Progenitor cell of endocrine pancreas (in vitro differentiated cells): ENCODE data around the gene SVBP. TPM values are rescaled to one million over a fixed set of nuclear protein-coding genes. Genes with fewer than 3 reads are reported as not detected.
"Not testable (repeated sequence)": the region's sequence is repeated elsewhere in the genome, so short reads cannot be mapped to it uniquely, and the experiment has no call there.

ENCODE experiments used
- DNase-seq: peaks from one replicate; pipeline ENCODE4 v3.0.0; 2021; ENCODE audit warnings: low spot score; ENCODE audit not compliant: unreplicated experiment
- H3K27ac Mint-ChIP-seq: 2 replicates; pipeline ENCODE4 v1.8.0; 2021; ENCODE audit warnings: mild to moderate bottlenecking, moderate library complexity, mixed read lengths
- H3K27me3 Mint-ChIP-seq: 2 replicates; pipeline ENCODE4 v1.8.0; 2021; ENCODE audit warnings: mixed read lengths
- H3K36me3 Mint-ChIP-seq: 2 replicates; pipeline ENCODE4 v1.8.0; 2022; ENCODE audit warnings: mixed read lengths; ENCODE audit not compliant: insufficient read depth
- H3K4me1 Mint-ChIP-seq: 2 replicates; pipeline ENCODE4 v1.8.0; 2021; ENCODE audit warnings: low read depth, mixed read lengths
- H3K4me3 Mint-ChIP-seq: 2 replicates; pipeline ENCODE4 v1.8.0; 2021; ENCODE audit warnings: low read depth, mild to moderate bottlenecking, moderate library complexity, mixed read lengths
- H3K9me3 Mint-ChIP-seq: 2 replicates; pipeline ENCODE4 v1.8.0; 2021; ENCODE audit warnings: low read depth, mixed read lengths
- CTCF ChIP-seq: fragments of 200-600 bp; sonication (generic); IDR thresholded peaks from one replicate; pipeline ENCODE4 v1.5.0; 2021; ENCODE audit warnings: antibody characterized with exemption, mild to moderate bottlenecking; ENCODE audit not compliant: unreplicated experiment
- total RNA-seq: library from RNA; stranded (reverse); gene quantifications from 2 replicates; pipeline ENCODE4 v1.2.1, GENCODE V29; 2021

The SVBP gene
- total RNA-seq, 1 donor from 2014 or later = 65.8 TPM

DNA sequence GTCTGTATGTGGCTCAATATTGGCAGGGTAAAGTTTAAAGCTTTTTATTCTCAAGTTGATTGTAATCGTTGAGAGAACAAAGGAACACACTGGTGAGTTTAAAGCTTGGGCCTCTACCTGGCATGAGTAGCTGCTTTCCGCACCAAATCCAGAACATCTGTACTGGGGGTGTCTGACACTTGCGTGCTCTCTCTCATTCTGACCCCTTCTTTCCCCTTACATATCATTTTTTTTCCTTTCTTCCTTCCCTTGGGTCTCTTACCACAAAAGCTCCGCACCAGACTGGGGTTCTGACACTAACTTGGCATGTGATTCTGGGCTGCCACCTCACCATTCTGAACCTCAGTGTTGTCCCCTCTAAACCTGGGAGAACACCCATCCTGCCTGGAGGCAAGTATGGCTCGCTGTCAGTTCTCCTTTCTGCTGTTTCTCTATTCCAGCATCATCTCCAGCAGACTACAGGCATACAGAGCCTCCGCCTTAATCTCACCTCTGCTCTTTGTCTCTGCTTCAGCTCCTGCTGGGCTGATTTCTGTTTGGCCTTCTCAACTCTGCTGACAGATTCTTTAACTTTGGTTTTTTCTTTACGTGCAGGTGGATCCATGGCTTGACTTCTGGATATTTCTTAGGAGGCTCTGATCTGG, 1.1 kb downstream of the SVBP start:
- H3K4me3 Mint-ChIP-seq = peak overlapping the region; percentile 84
- H3K27ac Mint-ChIP-seq = peak overlapping the region; percentile 97
- DNase-seq = no peak
- H3K36me3 Mint-ChIP-seq = peaks cover 16% of the 10 kb centered on the region
- TF ChIP-seq CTCF = no peak
- H3K4me1 Mint-ChIP-seq = peaks cover 9% of the 10 kb centered on the region
- H3K27me3 Mint-ChIP-seq = no peaks in the 10 kb centered on the region
- no peaks in the 10 kb centered on the region for H3K9me3 Mint-ChIP-seq

GRCh38 chr1:42814815-42815214, 2.4 kb downstream of the SVBP start:
- Mint-ChIP-seq H3K4me3 (peak overlapping the region; percentile 42), H3K36me3 (peaks cover 18% of the 10 kb centered on the region)
- DNase-seq, H3K4me1 Mint-ChIP-seq, H3K27me3 Mint-ChIP-seq, H3K27ac Mint-ChIP-seq, H3K9me3 Mint-ChIP-seq: not testable (repeated sequence)

DNA sequence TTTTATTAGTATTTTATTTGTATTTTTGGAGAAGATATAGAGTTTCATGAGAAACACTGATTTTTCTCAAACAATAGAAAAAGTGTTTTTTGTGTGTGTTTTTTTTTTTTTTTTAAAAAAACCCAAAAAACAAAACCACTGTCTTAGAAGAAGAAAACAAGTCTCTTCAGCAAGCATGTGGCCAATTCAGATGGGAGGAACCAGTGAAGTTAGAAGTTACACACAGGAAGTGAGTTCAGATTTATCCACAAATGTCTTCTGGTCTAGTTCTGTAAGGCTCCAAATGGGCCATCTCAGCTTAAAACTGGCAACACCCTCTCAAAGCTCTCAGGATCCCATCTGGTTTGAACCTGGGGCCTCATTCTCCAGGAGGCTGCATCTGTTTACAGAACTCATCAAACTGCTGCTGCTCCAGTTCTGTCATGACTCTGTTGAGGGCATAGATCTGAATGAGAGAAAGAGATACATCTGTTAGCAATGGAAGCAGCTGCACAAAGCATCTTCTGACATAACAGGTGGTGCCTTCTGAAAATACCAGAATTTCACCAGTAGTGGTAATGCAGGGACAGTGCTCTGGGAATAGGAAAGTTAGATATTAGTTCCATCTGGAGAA, 10.0 kb downstream of the SVBP start:
- Mint-ChIP-seq H3K27me3 (no peaks in the 10 kb centered on the region), H3K36me3 (peaks cover 33% of the 10 kb centered on the region), H3K9me3 (peaks cover 6% of the 10 kb centered on the region), H3K4me3 (no peak overlapping the region), H3K4me1 (no peaks in the 10 kb centered on the region), H3K27ac (no peak overlapping the region)
- DNase-seq = no peak
- TF ChIP-seq CTCF = no peak

DNA sequence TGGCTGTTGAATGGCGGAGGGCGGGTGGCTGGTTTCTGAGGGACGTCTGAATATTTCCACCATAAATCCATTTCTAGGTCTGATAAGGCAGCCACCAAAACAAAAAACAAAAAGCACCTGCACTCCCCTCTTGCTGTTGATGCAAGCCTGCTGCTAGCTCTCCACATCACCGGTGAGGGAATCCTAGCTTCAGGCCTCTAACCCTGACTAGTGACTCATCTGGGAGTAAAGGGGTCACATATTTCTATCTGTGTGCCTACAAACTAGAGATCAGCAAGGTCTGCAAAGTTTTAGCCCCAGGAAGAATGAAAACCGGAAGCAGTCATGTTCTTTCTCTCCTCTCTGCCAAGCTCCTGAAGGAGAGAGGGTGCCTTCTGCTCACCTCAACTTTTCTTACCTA, 10.6 kb downstream of the SVBP start:
- Mint-ChIP-seq H3K27ac (no peak overlapping the region), H3K27me3 (no peaks in the 10 kb centered on the region), H3K36me3 (peaks cover 32% of the 10 kb centered on the region), H3K4me1 (no peaks in the 10 kb centered on the region), H3K4me3 (no peak overlapping the region), H3K9me3 (peaks cover 6% of the 10 kb centered on the region)
- no peak for TF ChIP-seq CTCF
- DNase-seq = no peak

- no peak overlapping the region for H3K4me3 Mint-ChIP-seq
- no peaks in the 10 kb centered on the region for H3K4me1 Mint-ChIP-seq
- H3K27me3 Mint-ChIP-seq = no peaks in the 10 kb centered on the region
- H3K27ac Mint-ChIP-seq = no peak overlapping the region
- no peak for TF ChIP-seq CTCF
- peaks cover 29% of the 10 kb centered on the region for H3K36me3 Mint-ChIP-seq
- peaks cover 6% of the 10 kb centered on the region for H3K9me3 Mint-ChIP-seq
- no peak for DNase-seq
Observed at GRCh38 chr1:42806171-42806570, 11.0 kb downstream of the SVBP start.

DNA sequence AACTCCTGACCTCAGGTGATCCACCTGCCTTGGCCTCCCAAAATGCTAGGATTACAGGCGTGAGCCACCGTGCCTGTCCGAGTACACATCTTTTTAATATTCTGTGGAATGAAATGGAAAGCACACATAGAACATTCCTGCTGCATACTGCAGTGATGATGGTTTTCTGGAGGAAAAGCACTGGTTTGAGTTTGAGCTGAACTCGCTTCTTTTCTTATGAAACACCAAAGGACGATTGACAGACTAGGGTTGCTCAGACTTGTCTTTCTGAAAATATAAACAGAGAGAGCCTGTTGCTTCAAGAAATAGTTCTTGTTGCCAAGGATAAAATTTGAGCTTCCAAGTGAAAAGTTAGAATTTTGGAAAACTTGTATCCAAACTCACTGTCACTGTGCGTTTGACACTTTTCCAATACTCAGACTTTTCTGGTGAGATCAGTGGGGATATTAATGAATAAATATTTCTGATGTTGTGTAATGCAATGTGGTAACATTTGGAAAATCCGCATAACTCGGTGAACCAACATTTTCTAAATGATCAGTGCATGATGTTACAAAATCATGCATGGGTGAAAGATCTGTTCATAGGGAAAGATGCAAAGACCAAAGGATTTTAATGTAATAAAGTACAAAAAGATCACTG, 15.2 kb downstream of the SVBP start:
- DNase-seq = no peak
- H3K27ac Mint-ChIP-seq = no peak overlapping the region
- H3K4me1 Mint-ChIP-seq = peaks cover 1% of the 10 kb centered on the region
- H3K9me3 Mint-ChIP-seq = peaks cover 6% of the 10 kb centered on the region
- H3K4me3 Mint-ChIP-seq = no peak overlapping the region
- H3K36me3 Mint-ChIP-seq = peaks cover 21% of the 10 kb centered on the region
- no peaks in the 10 kb centered on the region for H3K27me3 Mint-ChIP-seq
- TF ChIP-seq CTCF = no peak
